Right lung (tissue), 5 donors: Measurements from ENCODE around the gene SLC25A15. TPM values are rescaled to one million over a fixed set of nuclear protein-coding genes. Genes with fewer than 3 reads are reported as not detected.
"Not testable (repeated sequence)": the region's sequence is repeated elsewhere in the genome, so short reads cannot be mapped to it uniquely, and the experiment has no call there.

ENCODE experiments used
- DNase-seq, 2 donors: peaks; one replicate each; pipeline ENCODE4 v3.0.0-alpha.2; 2013
- polyA plus RNA-seq, 5 donors: library from polyadenylated mRNA; unstranded; fragments of 120-200 nt; gene quantifications; one replicate each; pipeline versions ENCODE4 v1.2.1 to v1.2.3, GENCODE V29; 2013; ENCODE audit warnings: inconsistent platforms in 1 of 5, low replicate concordance in 1 of 5; ENCODE audit not compliant: insufficient read length in 5 of 5, insufficient read depth in 1 of 5

Gene SLC25A15
- polyA plus RNA-seq, 5 donors, result 12.2 to 15.5 (median 14.2) TPM

- DNase-seq, result no peak
These were observed 8.5 kb upstream of the SLC25A15 start for GRCh38 chr13:40780822-40781401.

GRCh38 chr13:40781717-40782116, 7.7 kb upstream of the SLC25A15 start:
- DNase-seq, result no peak

- not testable (repeated sequence) for DNase-seq
These were observed 6.4 kb upstream of the SLC25A15 start for GRCh38 chr13:40782971-40783370.

GRCh38 chr13:40784540-40784939, 4.9 kb upstream of the SLC25A15 start:
- no peak for DNase-seq

GRCh38 chr13:40786568-40786996, 2.8 kb upstream of the SLC25A15 start:
- DNase-seq, result no peak

- no peak for DNase-seq
These were observed 2.3 kb upstream of the SLC25A15 start for GRCh38 chr13:40787062-40787461.

- not testable (repeated sequence) for DNase-seq
These were observed 704 bp upstream of the SLC25A15 start for GRCh38 chr13:40788540-40789274.

GRCh38 chr13:40790154-40790616, 774 bp downstream of the SLC25A15 start:
- no peak for DNase-seq

- DNase-seq, result no peak
These were observed 3.1 kb downstream of the SLC25A15 start for GRCh38 chr13:40792284-40793051.

- no peak for DNase-seq
These were observed 3.9 kb downstream of the SLC25A15 start for GRCh38 chr13:40793339-40793738.

GRCh38 chr13:40794414-40795368, 5.3 kb downstream of the SLC25A15 start:
- no peak for DNase-seq

GRCh38 chr13:40796649-40797048, 7.2 kb downstream of the SLC25A15 start:
- DNase-seq, result no peak

GRCh38 chr13:40798380-40798779, 9.0 kb downstream of the SLC25A15 start:
- no peak for DNase-seq

GRCh38 chr13:40799508-40799907, 10.1 kb downstream of the SLC25A15 start:
- no peak for DNase-seq

- no peak for DNase-seq
These were observed 11.1 kb downstream of the SLC25A15 start for GRCh38 chr13:40800559-40800958.

GRCh38 chr13:40801255-40802217, 12.1 kb downstream of the SLC25A15 start:
- no peak for DNase-seq

- DNase-seq, result no peak
These were observed 13.9 kb downstream of the SLC25A15 start for GRCh38 chr13:40803316-40803715.

GRCh38 chr13:40806241-40806640, 16.8 kb downstream of the SLC25A15 start:
- no peak for DNase-seq

- DNase-seq, result no peak
These were observed 20.1 kb downstream of the SLC25A15 start for GRCh38 chr13:40809471-40809870.

- DNase-seq, result no peak
These were observed 22.7 kb downstream of the SLC25A15 start for GRCh38 chr13:40812102-40812501.
